ENCODE results near the gene BLNK.

- no peak for TF ChIP-seq CTCF (IDR thresholded peaks at IDR 0.05; ENCODE audit: insufficient read depth, low read depth, low read length)
- TF ChIP-seq EZH2 (IDR thresholded peaks at IDR 0.05; ENCODE audit: insufficient read depth, low read length), result no peak
Observed at GRCh38 chr10:96261930-96262329, 9.4 kb downstream of the BLNK start.

All from astrocyte (in vitro differentiated cells and primary cell).